Measurements from ENCODE around the gene THSD4.

The THSD4 gene

DNA sequence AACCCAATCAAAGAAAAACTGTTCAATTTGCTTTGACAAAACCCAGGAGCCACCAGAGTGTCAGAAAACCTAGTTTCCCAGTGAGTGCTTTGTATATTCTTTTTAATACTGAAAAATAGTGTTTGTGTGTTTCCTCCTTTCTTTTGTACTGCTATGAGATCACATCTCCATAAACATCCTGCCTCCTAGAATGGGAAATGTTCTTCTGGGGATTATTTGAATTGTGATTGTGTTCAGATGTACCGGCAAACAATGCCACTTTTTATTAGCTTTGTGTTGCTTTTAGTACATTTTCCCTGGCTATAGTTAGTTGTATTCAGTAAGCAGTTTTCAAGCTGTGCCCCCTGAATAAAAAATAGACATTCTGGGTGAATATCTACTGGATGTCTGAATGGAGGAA lies 547.0 kb downstream of the THSD4 start:
- Histone ChIP-seq H3K4me3 (ENCODE audit: low read depth, low read length, poor library complexity, severe bottlenecking) (no peak overlapping the region), H3F3A (ENCODE audit: insufficient read depth, low read length) (no peaks in the 10 kb centered on the region), H3K27ac (ENCODE audit: low read depth, low read length, poor library complexity, severe bottlenecking) (no peak overlapping the region), H4K20me1 (ENCODE audit: insufficient read depth, low read length) (no peaks in the 10 kb centered on the region), H3K9me3 (ENCODE audit: low read length) (no peaks in the 10 kb centered on the region), H3K79me2 (ENCODE audit: insufficient read depth, low read length) (no peaks in the 10 kb centered on the region), H3K4me1 (ENCODE audit: insufficient read depth, low read length, severe bottlenecking) (no peaks in the 10 kb centered on the region), H3K9me2 (ENCODE audit: low read depth, low read length) (no peaks in the 10 kb centered on the region), H3K9ac (ENCODE audit: low read length) (no peak overlapping the region), H3K36me3 (ENCODE audit: insufficient read depth, low read length) (no peaks in the 10 kb centered on the region), H2AFZ (ENCODE audit: low read length) (no peak overlapping the region), H3K4me2 (ENCODE audit: low read length) (no peak overlapping the region), H3K27me3 (ENCODE audit: insufficient read depth, low read length) (no peaks in the 10 kb centered on the region; the same call in 1 of the 2 replicates)
- no peak for TF ChIP-seq EZH2 (IDR thresholded peaks at IDR 0.05; ENCODE audit: borderline replicate concordance, low read length)
- TF ChIP-seq CTCF (IDR thresholded peaks at IDR 0.05; ENCODE audit: low read length): no peak

DNA sequence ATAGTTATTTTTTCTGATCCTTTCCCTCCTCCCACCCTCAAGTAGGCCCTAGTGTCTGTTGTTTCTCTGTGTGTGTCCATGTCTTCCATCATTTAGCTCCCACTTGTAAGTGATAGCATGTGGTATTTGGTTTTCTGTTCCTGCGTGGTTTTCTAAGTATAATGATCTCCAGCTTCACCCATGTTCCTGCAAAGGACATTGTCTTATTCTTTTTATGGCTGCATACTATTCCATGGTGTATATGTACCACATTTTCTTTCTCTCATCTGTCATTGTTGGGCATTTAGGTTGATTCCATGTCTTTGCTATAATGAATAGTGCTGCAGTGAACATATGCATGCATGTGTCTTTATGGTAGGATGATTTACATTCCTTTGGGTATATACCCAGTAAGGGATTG lies 549.4 kb downstream of the THSD4 start:
- Histone ChIP-seq H3K4me3 (ENCODE audit: low read depth, low read length, poor library complexity, severe bottlenecking) (no peak overlapping the region), H3K4me1 (ENCODE audit: insufficient read depth, low read length, severe bottlenecking) (no peaks in the 10 kb centered on the region), H3K9me3 (ENCODE audit: low read length) (no peaks in the 10 kb centered on the region), H3K9ac (ENCODE audit: low read length) (no peak overlapping the region), H3K79me2 (ENCODE audit: insufficient read depth, low read length) (no peaks in the 10 kb centered on the region), H4K20me1 (ENCODE audit: insufficient read depth, low read length) (no peaks in the 10 kb centered on the region), H2AFZ (ENCODE audit: low read length) (no peak overlapping the region), H3K9me2 (ENCODE audit: low read depth, low read length) (no peaks in the 10 kb centered on the region), H3F3A (ENCODE audit: insufficient read depth, low read length) (no peaks in the 10 kb centered on the region), H3K27ac (ENCODE audit: low read depth, low read length, poor library complexity, severe bottlenecking) (no peak overlapping the region), H3K36me3 (ENCODE audit: insufficient read depth, low read length) (no peaks in the 10 kb centered on the region), H3K27me3 (ENCODE audit: insufficient read depth, low read length) (no peaks in the 10 kb centered on the region), H3K4me2 (ENCODE audit: low read length) (no peak overlapping the region)
- TF ChIP-seq EZH2 (IDR thresholded peaks at IDR 0.05; ENCODE audit: borderline replicate concordance, low read length) (no peak), CTCF (IDR thresholded peaks at IDR 0.05; ENCODE audit: low read length) (no peak)

DNA sequence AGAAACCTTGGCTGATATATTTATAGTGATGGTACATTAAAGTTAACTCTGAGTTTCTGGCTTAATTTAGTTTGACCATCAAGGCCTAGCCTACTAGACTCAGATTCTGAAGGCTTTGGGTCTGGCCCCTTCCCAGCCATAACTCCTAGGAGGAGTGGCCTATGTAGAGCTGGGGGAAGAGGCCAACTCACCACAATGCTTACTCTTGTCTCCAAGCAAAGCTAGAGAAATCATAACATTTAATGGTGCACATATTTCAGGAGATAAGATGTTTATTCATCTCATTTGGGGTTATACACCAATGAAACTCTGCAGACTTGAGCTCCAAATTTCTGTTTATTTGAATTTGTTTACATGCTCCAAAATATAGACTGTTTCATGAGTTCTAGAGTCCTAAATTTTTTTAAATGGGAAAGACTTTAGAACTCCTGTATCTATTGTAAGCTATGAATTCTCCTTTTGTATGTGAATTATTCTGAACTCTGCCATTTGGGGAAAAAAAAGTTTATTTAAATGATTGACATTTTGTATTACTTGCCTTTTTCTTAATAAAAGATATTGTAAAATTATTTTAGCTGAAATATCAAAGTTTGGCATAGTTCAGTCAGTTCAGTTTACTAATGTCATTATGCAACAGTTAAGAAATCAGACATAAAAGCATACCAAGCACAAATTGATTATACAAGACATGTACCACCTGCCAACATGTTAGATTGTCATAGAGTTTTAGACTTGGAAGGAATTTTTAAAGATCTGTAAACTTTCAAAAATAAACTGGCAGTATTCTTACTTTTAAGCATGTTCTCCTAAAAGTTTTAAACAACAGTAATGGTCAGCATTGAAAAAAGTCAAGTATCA lies 551.7 kb downstream of the THSD4 start:
- H3K4me3 ChIP-seq (ENCODE audit: low read depth, low read length, poor library complexity, severe bottlenecking): no peak overlapping the region
- H3K9me2 ChIP-seq (ENCODE audit: low read depth, low read length): no peaks in the 10 kb centered on the region
- no peaks in the 10 kb centered on the region for H3K9me3 ChIP-seq (ENCODE audit: low read length)
- no peaks in the 10 kb centered on the region for H3K27me3 ChIP-seq (ENCODE audit: insufficient read depth, low read length)
- H3K9ac ChIP-seq (ENCODE audit: low read length): no peak overlapping the region
- no peak overlapping the region for H3K4me2 ChIP-seq (ENCODE audit: low read length)
- H3K79me2 ChIP-seq (ENCODE audit: insufficient read depth, low read length): no peaks in the 10 kb centered on the region
- H3F3A ChIP-seq (ENCODE audit: insufficient read depth, low read length): no peaks in the 10 kb centered on the region
- no peaks in the 10 kb centered on the region for H4K20me1 ChIP-seq (ENCODE audit: insufficient read depth, low read length)
- TF ChIP-seq EZH2 (IDR thresholded peaks at IDR 0.05; ENCODE audit: borderline replicate concordance, low read length) (no peak), CTCF (IDR thresholded peaks at IDR 0.05; ENCODE audit: low read length) (no peak)
- no peak overlapping the region for H2AFZ ChIP-seq (ENCODE audit: low read length)
- no peak overlapping the region for H3K27ac ChIP-seq (ENCODE audit: low read depth, low read length, poor library complexity, severe bottlenecking)
- H3K36me3 ChIP-seq (ENCODE audit: insufficient read depth, low read length): no peaks in the 10 kb centered on the region
- H3K4me1 ChIP-seq (ENCODE audit: insufficient read depth, low read length, severe bottlenecking): no peaks in the 10 kb centered on the region
